ENCODE data around the gene TM4SF1. TPM values are rescaled to one million over a fixed set of nuclear protein-coding genes. Genes with fewer than 3 reads are reported as not detected.
A peak's percentile ranks its signal among the peaks of the same experiment; 100 is the strongest.
"Not testable (repeated sequence)": the region's sequence is repeated elsewhere in the genome, so short reads cannot be mapped to it uniquely, and the experiment has no call there.

Gene TM4SF1
- total RNA-seq, 2 donors from 2014 or later, result 104 to 168 TPM

- no peak for ATAC-seq
Observed at GRCh38 chr3:149342413-149343380, 34.8 kb downstream of the TM4SF1 start.

GRCh38 chr3:149340310-149340933 is 37.0 kb downstream of the TM4SF1 start:
- ATAC-seq, result peak; percentile 76
- WGBS, 2 donors, result 0 to 2% methylated on average over 1 of the region's 1 CpG

More at GRCh38 chr3:149342413-149343380, 34.8 kb downstream of the TM4SF1 start:
- peak overlapping the region in 1 of 4 donors; percentile 67 for H3K27ac ChIP-seq
- TF ChIP-seq CTCF (IDR thresholded peaks at IDR 0.05) (no peak), POLR2A (IDR thresholded peaks at IDR 0.05) (no peak)
- no peaks in the 10 kb centered on the region for H3K27me3 ChIP-seq
- WGBS, 2 donors, result 61 to 82% methylated on average over 4 of the region's 4 CpGs
- no peaks in the 10 kb centered on the region for H3K36me3 ChIP-seq (replicated peaks in 1 of 2; ENCODE audit: insufficient read depth in 1 of 2, low read depth in 2 of 2)
- peak in 1 of 4 donors; percentile 32 for DNase-seq
- H3K4me1 ChIP-seq, result peaks cover 37% of the 10 kb centered on the region
- intact Hi-C loops (cut with DNase I), result no loop called here
- no peaks in the 10 kb centered on the region for H3K9me3 ChIP-seq
- H3K4me3 ChIP-seq, result no peak overlapping the region

GRCh38 chr3:149339931-149340309 is 37.5 kb downstream of the TM4SF1 start:
- DNase-seq (peak; percentile 76 to 89 (median 82)), ATAC-seq (peak; percentile 95)
- H3K4me1 ChIP-seq, result peaks cover 49% of the 10 kb centered on the region
- no peaks in the 10 kb centered on the region for H3K9me3 ChIP-seq
- intact Hi-C loops (cut with DNase I), result no loop called here
- no peak overlapping the region for H3K4me3 ChIP-seq
- no peaks in the 10 kb centered on the region for H3K36me3 ChIP-seq (replicated peaks in 1 of 2; ENCODE audit: insufficient read depth in 1 of 2, low read depth in 2 of 2)
- peak overlapping the region; percentile 78 to 96 (median 86) for H3K27ac ChIP-seq
- H3K27me3 ChIP-seq, result no peaks in the 10 kb centered on the region
- TF ChIP-seq POLR2A (IDR thresholded peaks at IDR 0.05), result peak in 1 of 3 donors; percentile 21
- no peak for TF ChIP-seq CTCF (IDR thresholded peaks at IDR 0.05)
- 5 to 6% methylated on average over 5 of the region's 5 CpGs for WGBS, 2 donors

More at GRCh38 chr3:149340310-149340933, 37.0 kb downstream of the TM4SF1 start:
- Histone ChIP-seq H3K4me3 (no peak overlapping the region), H3K27ac (peak overlapping the region; percentile 78 to 96 (median 86)), H3K9me3 (no peaks in the 10 kb centered on the region), H3K4me1 (peaks cover 49% of the 10 kb centered on the region), H3K36me3 (replicated peaks in 1 of 2; ENCODE audit: insufficient read depth in 1 of 2, low read depth in 2 of 2) (no peaks in the 10 kb centered on the region), H3K27me3 (no peaks in the 10 kb centered on the region)
- no peak for TF ChIP-seq CTCF (IDR thresholded peaks at IDR 0.05)
- intact Hi-C loops (cut with DNase I), result no loop called here
- DNase-seq, result peak; percentile 51 to 80 (median 70)

GRCh38 chr3:149337486-149337885 is 40.0 kb downstream of the TM4SF1 start:
- H3K9me3 ChIP-seq; H3K36me3 ChIP-seq (replicated peaks in 1 of 2; ENCODE audit: insufficient read depth in 1 of 2, low read depth in 2 of 2); H3K27me3 ChIP-seq; DNase-seq; intact Hi-C loops (cut with DNase I); H3K4me3 ChIP-seq; ATAC-seq: not testable (repeated sequence)
- 84 to 91% methylated on average over 1 of the region's 1 CpG for WGBS, 2 donors
- Histone ChIP-seq H3K27ac (peak overlapping the region in 3 of 4 donors; percentile 39 to 61 (median 51)), H3K4me1 (peaks cover 40% of the 10 kb centered on the region)

GRCh38 chr3:149336925-149337324 is 40.5 kb downstream of the TM4SF1 start:
- no peak for ATAC-seq

More at GRCh38 chr3:149336925-149337324, 40.5 kb downstream of the TM4SF1 start:
- no peaks in the 10 kb centered on the region for H3K27me3 ChIP-seq
- H3K4me1 ChIP-seq, result peaks cover 38% of the 10 kb centered on the region
- H3K36me3 ChIP-seq (replicated peaks in 1 of 2; ENCODE audit: insufficient read depth in 1 of 2, low read depth in 2 of 2), result no peaks in the 10 kb centered on the region
- H3K4me3 ChIP-seq, result no peak overlapping the region
- DNase-seq, result no peak
- intact Hi-C loops (cut with DNase I), result no loop called here
- H3K27ac ChIP-seq, result peak overlapping the region; percentile 7 to 61 (median 45)
- TF ChIP-seq CTCF (IDR thresholded peaks at IDR 0.05) (no peak), POLR2A (IDR thresholded peaks at IDR 0.05) (no peak)
- no peaks in the 10 kb centered on the region for H3K9me3 ChIP-seq

Data from body of pancreas (tissue), 4 donors.